ENCODE results near the gene CATSPER3. TPM values are rescaled to one million over a fixed set of nuclear protein-coding genes. Genes with fewer than 3 reads are reported as not detected.

CATSPER3 gene
- total RNA-seq, 1 donor from 2014 or later: not detected

DNA sequence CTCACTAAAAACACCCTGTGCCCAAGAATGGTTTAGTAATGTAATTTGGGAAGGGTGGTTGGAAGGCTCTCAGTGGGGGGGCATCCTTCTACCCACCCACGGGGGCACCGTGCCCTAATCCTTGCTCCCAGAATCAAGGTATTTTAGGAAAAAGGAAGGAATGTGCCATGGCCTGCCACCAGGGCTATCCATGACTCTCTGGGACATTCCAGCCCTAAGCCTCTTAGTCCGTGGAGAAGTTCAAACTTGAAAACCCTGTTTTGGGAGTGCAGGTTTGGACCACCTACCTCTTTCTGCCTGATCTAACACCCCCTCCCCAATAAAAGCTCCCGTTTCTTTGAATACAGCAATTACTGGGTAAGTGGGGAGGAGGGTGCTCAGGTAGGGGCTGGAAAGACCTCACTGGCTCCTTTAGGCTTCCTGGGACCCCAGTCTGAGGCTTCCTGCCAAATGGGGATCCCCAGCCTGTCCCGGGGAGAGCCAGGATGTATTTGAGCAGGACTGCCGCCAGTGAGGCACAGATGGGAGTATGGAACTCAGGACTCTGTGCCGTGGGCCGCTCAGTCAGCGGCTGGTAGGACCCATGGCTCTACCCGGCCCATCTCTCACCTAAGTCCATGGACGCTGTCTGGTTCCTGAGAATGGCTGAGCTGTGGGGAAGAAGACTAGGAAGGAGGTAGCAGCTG is 70.0 kb downstream of the CATSPER3 start:
- no peak for DNase-seq (ENCODE audit: low read depth)
- TF ChIP-seq, protein P1, sequence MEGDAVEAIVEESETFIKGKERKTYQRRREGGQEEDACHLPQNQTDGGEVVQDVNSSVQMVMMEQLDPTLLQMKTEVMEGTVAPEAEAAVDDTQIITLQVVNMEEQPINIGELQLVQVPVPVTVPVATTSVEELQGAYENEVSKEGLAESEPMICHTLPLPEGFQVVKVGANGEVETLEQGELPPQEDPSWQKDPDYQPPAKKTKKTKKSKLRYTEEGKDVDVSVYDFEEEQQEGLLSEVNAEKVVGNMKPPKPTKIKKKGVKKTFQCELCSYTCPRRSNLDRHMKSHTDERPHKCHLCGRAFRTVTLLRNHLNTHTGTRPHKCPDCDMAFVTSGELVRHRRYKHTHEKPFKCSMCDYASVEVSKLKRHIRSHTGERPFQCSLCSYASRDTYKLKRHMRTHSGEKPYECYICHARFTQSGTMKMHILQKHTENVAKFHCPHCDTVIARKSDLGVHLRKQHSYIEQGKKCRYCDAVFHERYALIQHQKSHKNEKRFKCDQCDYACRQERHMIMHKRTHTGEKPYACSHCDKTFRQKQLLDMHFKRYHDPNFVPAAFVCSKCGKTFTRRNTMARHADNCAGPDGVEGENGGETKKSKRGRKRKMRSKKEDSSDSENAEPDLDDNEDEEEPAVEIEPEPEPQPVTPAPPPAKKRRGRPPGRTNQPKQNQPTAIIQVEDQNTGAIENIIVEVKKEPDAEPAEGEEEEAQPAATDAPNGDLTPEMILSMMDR (conservative IDR thresholded peaks at IDR 0.05; ENCODE audit: low read depth, low read length): no peak
- no peak overlapping the region for H3K4me3 ChIP-seq (ENCODE audit: low read depth, low read length)

DNA sequence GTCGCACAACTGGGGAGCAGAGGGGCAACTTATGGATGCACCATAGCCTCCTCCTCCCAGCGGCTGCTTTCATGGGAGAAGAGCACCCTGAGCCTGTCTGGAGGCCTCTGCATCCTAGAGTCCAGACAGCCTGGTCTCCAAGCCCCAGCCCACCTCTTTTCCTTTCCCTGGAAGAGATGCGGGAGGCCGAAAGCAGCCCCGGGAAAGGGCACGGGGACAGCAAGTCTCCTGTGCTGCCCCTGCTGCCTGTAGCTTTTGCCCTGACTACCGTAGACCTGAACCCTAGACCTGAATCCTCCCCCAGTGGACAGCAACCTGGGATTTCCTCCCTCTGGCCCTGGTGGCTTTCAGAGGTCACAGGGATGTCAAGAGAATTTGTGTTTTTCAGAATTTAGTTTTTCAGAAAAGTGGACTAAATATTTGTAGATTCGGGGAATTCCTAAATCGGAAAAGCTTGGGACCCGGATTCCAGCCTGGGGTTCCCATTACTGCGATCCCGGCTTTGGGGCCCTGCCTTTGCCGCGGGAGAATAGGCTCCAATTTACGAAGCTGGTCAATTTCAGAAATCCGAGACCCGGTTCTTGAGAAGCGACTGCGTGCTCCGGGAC is 70.6 kb downstream of the CATSPER3 start:
- TF ChIP-seq, protein P1 (conservative IDR thresholded peaks at IDR 0.05; ENCODE audit: low read depth, low read length): no peak
- H3K4me3 ChIP-seq (ENCODE audit: low read depth, low read length): no peak overlapping the region
- no peak for DNase-seq (ENCODE audit: low read depth)

DNA sequence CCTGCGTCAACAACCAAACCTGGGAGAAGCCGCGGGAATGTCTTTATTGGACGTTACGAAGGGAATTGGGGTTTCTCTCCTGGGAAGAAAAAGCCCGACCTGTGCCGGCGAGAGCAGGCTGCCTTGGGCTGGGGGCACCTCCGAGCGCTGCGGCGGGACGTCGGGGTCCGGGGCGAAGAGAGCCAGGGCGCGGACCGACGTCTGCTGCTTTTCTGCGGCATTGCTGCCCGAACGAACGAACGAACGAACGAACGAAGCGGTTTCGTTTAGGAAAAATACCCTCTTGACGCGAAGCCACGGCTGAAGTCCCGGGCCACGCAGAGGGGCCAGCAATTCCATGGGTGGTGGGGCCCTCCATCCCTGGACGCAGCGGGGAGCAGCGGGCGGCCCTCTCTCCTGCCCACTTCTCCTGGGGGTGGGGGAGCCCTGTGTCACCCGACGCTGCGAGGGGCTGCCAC is 71.1 kb downstream of the CATSPER3 start:
- no peak for DNase-seq (ENCODE audit: low read depth)
- no peak overlapping the region for H3K4me3 ChIP-seq (ENCODE audit: low read depth, low read length)
- TF ChIP-seq, protein P1 (conservative IDR thresholded peaks at IDR 0.05; ENCODE audit: low read depth, low read length): no peak

DNA sequence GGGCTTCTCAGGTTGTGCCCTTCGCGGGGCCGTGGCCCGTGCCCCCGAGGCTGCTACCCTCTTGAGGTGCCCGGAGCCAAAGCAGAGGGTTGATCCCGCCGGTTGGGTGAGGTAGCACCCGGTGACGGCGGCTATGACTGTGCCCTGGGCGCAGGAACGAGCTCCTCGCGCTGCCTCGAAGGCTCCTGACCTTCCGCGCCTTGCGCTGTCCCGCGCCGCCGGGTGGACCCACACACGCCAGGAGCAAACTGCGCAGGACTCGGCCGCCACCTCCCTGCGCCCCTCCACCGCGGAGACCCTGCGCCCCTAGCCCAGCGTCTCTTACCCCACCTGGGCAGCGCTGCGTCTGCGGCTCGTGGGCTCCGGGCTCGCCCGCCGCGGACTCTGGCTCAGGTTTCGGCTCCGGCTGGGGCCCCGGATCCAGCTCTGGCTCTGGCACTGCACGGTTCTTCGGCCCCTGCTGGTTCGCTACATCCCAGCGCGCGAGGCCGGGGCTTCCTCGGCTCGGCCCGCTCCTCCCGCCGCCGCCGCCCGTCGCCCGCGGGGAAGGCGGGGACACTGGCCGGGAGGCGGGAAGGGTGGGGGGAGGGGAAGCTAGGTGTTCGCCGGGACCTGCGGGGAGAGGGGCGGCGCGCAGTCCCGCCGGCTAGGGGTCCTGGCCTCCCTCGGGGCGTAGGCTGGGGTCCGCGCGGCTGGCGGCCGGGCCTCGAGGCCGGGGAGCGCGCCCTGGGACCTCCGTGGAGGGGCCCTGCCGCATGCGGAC is 71.7 kb downstream of the CATSPER3 start:
- no peak for DNase-seq (ENCODE audit: low read depth)
- TF ChIP-seq, protein P1 (conservative IDR thresholded peaks at IDR 0.05; ENCODE audit: low read depth, low read length): no peak
- no peak overlapping the region for H3K4me3 ChIP-seq (ENCODE audit: low read depth, low read length)

DNA sequence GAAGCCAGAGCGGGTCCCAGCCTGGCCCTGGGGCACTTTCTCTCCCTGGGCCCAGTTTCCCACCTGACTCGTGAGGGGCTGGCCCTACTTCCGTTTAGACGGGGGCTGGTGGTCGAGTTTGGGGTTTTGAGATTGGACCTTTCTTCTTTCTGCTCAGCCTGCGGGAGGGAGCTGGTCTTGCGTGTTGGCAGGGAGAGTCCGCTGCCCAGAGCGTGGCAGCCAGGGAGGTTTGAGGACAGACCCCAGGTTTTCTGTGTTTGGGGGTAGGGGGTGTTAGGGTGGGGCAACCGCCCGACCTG is 72.3 kb downstream of the CATSPER3 start:
- TF ChIP-seq, protein P1 (conservative IDR thresholded peaks at IDR 0.05; ENCODE audit: low read depth, low read length): no peak
- H3K4me3 ChIP-seq (ENCODE audit: low read depth, low read length): no peak overlapping the region
- no peak for DNase-seq (ENCODE audit: low read depth)

DNA sequence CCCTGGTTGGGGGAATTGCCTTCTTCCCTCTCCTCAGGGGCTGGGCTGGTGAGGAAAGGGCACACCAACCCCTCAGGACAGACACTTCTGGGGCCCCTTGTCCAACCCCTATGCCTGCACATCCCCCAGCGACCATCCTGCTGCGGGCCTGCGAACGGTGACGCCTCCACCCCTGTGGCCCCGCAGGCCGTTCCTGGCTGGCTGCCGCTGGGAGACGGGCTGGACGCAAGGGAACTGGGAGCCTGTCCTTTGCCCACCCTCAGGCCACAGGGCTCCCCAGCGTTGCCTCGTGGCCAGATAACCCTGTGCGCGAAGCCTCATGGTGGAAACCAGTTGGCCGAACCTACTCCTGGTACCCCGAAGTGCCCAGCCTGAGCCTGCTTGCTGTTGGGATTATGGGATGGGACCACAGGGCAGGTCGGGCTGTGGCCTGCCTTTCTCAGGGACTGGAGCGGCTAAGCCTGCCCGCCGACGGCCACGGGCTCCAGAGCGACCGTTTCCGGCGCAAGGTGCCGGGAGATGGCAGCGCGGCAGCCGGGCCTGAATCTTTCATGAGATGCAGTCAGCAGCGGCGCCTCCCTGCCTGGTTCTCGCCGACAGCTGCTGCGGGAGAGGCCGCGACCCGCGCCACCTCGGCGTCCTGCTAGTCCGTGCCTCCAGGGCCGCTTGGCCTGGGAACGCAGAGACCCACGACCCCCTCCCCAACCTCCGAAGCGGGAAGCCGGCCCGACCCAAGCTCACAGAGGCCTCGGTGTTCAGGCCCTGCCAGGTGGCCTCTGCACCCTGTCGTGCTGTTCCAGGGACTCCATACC is 72.8 kb downstream of the CATSPER3 start:
- TF ChIP-seq, protein P1 (conservative IDR thresholded peaks at IDR 0.05; ENCODE audit: low read depth, low read length): no peak
- DNase-seq (ENCODE audit: low read depth): no peak
- H3K4me3 ChIP-seq (ENCODE audit: low read depth, low read length): no peak overlapping the region
